HCT116 (cell line): ENCODE results near the gene DCAF5.

ENCODE experiments used
- JUND ChIP-seq: IDR thresholded peaks from 2 replicates; pipeline ENCODE4 v1.6.1; 2012
- POLR2A ChIP-seq: IDR thresholded peaks from 2 replicates; pipeline ENCODE4 v1.7.0; 2011; ENCODE audit warnings: borderline replicate concordance; ENCODE audit not compliant: insufficient read depth, insufficient read length; ENCODE audit errors: extremely low read depth
- POLR2AphosphoS5 ChIP-seq: IDR thresholded peaks from 2 replicates; pipeline ENCODE4 v1.6.1; 2011; ENCODE audit warnings: mild to moderate bottlenecking, low read depth, low read length, moderate library complexity
- ZBTB33 ChIP-seq: IDR thresholded peaks from 2 replicates; pipeline ENCODE4 v1.6.1; 2011; ENCODE audit warnings: mild to moderate bottlenecking, low read length, moderate library complexity; ENCODE audit not compliant: insufficient replicate concordance; ENCODE audit errors: extremely low read depth
- TF ChIP-seq, protein P1 (sequence below), 3 experiments: fragments of 200-600 bp in 1 of 3; sonication (generic) in 1 of 3; IDR thresholded peaks in 2 of 3; conservative IDR thresholded peaks in 1 of 3; 2 replicates each; pipeline ENCODE4 v1.5.1; 2012 to 2017; ENCODE audit warnings: low read depth in 2 of 3, low read length in 2 of 3, antibody characterized with exemption in 1 of 3, borderline replicate concordance in 1 of 3, control low read depth in 1 of 3, mild to moderate bottlenecking in 1 of 3, mixed read lengths in 1 of 3, mixed run types in 1 of 3, moderate library complexity in 1 of 3; ENCODE audit not compliant: insufficient read depth in 1 of 3

GRCh38 chr14:69047255-69047654, 105.7 kb downstream of the DCAF5 start:
- TF ChIP-seq POLR2AphosphoS5, result no peak
- TF ChIP-seq, protein P1, sequence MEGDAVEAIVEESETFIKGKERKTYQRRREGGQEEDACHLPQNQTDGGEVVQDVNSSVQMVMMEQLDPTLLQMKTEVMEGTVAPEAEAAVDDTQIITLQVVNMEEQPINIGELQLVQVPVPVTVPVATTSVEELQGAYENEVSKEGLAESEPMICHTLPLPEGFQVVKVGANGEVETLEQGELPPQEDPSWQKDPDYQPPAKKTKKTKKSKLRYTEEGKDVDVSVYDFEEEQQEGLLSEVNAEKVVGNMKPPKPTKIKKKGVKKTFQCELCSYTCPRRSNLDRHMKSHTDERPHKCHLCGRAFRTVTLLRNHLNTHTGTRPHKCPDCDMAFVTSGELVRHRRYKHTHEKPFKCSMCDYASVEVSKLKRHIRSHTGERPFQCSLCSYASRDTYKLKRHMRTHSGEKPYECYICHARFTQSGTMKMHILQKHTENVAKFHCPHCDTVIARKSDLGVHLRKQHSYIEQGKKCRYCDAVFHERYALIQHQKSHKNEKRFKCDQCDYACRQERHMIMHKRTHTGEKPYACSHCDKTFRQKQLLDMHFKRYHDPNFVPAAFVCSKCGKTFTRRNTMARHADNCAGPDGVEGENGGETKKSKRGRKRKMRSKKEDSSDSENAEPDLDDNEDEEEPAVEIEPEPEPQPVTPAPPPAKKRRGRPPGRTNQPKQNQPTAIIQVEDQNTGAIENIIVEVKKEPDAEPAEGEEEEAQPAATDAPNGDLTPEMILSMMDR (IDR thresholded peaks at IDR 0.05 in 2 of 3, conservative IDR thresholded peaks at IDR 0.05 in 1 of 3; ENCODE audit: borderline replicate concordance in 1 of 3, insufficient read depth in 1 of 3, low read depth in 2 of 3, low read length in 2 of 3), result no peak
- TF ChIP-seq JUND, result no peak
- no peak for TF ChIP-seq ZBTB33
- no peak for TF ChIP-seq POLR2A
